Fibroblast of the aortic adventitia (primary cell): ENCODE results near the gene SNRNP27. TPM values are rescaled to one million over a fixed set of nuclear protein-coding genes. Genes with fewer than 3 reads are reported as not detected.

Experiments
- DNase-seq: peaks from one replicate; pipeline ENCODE4 v3.0.0-alpha.2; 2010; ENCODE audit warnings: low read depth
- H3K4me3 ChIP-seq: 2 replicates; pipeline ENCODE4 v1.5.1; 2011; ENCODE audit warnings: low read depth, mild to moderate bottlenecking, control low read depth, low read length, moderate library complexity
- total RNA-seq: library from RNA; depleted of rRNA; stranded (reverse); fragments of >200 nt; gene quantifications from 2 replicates; pipeline ENCODE4 v1.2.3, GENCODE V29; 2012; ENCODE audit warnings: low replicate concordance
- TF ChIP-seq, protein P1 (sequence below): IDR thresholded peaks from 2 replicates; pipeline ENCODE4 v1.5.1; 2011; ENCODE audit warnings: mild to moderate bottlenecking, low read length, control low read depth, inconsistent platforms; ENCODE audit not compliant: insufficient read depth

Gene SNRNP27
- total RNA-seq, 1 donor, result 49.4 TPM

- no peak overlapping the region for H3K4me3 ChIP-seq
Observed at GRCh38 chr2:69918401-69918800, 24.6 kb downstream of the SNRNP27 start.

DNA sequence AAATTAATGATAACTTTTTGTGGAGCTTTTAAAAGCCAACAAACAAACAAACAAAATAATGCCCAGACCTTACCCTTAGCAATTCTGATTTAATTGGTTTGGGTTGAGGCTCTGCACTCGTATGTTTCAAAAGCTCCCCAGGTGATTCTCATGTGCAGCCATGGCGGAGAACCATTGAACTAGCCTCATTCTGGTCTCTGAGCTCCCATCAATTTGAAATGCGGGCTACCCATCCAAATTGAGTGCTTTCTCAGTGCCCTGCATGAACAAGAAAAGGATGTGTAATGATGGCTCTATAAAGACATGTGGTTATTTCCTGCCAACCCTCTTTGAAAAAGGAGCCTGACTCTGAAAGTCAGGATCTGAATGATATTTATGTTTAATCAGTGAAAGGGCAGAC is 29.4 kb downstream of the SNRNP27 start:
- no peak overlapping the region for H3K4me3 ChIP-seq
- TF ChIP-seq, protein P1, sequence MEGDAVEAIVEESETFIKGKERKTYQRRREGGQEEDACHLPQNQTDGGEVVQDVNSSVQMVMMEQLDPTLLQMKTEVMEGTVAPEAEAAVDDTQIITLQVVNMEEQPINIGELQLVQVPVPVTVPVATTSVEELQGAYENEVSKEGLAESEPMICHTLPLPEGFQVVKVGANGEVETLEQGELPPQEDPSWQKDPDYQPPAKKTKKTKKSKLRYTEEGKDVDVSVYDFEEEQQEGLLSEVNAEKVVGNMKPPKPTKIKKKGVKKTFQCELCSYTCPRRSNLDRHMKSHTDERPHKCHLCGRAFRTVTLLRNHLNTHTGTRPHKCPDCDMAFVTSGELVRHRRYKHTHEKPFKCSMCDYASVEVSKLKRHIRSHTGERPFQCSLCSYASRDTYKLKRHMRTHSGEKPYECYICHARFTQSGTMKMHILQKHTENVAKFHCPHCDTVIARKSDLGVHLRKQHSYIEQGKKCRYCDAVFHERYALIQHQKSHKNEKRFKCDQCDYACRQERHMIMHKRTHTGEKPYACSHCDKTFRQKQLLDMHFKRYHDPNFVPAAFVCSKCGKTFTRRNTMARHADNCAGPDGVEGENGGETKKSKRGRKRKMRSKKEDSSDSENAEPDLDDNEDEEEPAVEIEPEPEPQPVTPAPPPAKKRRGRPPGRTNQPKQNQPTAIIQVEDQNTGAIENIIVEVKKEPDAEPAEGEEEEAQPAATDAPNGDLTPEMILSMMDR, result no peak

More at GRCh38 chr2:69918401-69918800, 24.6 kb downstream of the SNRNP27 start:
- DNase-seq, result no peak
- TF ChIP-seq, protein P1, result no peak

DNA sequence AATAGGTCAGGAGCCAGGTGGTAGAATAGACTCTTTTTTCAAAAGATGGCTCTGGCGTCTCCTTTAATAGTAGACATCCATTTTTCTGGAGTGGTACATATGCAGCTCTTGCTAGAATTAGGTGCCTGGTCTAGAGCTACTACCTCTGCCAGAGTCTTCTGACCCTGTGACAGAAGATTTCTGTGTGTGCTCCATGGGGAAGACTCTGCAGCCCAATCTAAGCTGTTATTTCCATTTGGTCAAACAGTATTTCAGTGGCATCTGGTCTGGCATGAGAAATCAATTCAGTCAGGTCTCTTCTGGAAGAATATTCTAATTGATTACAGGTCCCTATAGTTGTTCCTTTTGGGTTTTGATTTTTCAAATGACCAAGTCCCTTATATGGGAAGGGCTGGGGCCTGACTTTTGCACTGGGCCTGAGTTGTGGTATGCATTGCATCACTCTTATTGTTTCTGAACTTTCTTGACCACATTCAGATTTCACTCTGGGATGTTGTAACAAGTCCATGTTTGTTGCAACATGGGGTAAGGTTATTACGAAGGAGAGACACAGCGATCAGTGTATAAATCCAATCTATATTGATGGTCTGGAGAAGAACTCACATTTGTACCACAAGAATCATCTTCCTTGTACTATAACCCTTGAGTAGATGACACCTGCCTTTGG is 33.2 kb downstream of the SNRNP27 start:
- no peak overlapping the region for H3K4me3 ChIP-seq
- DNase-seq, result peak; percentile 85
- TF ChIP-seq, protein P1, result no peak

More for the DNA sequence above, 29.4 kb downstream of the SNRNP27 start:
- DNase-seq, result no peak

DNA sequence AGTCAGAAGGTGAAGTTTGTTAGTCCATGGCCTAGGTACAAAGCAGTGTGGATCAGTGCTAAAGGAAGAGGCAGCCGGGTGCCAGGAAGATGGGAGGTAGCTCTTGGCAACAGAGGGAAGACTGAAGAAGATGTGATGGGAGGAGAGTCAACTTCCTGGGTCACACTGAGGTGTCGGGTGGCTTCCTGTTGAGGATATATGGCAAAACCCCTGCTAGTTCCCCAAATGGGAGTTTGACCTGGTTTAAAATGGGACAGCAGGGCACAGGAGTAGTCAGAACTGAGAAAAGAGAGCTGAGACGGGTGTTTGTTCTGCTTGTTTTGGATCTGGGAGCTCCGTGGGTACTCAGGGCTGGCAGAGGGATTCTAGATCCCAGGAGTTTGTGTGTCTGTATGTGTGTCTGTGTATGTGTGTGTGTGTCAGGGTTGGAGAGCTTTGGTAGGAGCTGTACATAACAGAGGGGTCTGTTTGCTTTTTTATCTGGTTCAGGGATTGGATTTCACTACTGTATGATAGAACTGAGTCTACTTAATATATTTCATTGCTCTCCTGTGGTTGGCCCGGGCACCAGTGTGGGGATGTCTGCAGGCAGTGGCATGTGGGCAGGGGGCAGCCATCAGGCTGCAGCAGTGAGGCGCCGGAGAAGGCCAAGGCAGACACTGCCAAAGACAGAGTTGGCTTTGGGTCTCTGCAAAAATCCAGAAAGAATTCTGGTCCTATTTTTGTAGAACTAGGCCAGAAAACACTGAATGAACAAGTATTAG is 38.3 kb downstream of the SNRNP27 start:
- TF ChIP-seq, protein P1, result no peak
- DNase-seq, result no peak
- no peak overlapping the region for H3K4me3 ChIP-seq

DNA sequence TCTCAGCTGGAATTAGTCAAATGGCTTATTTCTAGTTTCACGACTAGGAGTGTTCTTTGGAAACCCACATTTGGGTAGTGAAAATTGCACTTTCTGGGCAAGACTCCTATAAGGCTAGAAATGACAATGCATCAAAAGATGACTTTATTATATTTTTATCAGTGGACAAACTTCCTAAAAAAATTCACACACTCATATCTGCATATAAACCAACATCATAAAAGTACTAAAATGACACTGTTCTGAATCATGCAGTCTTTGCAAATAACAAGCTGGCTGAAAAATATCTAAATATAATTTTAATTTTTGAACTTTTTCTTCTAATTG is 38.8 kb downstream of the SNRNP27 start:
- no peak overlapping the region for H3K4me3 ChIP-seq
- TF ChIP-seq, protein P1, result no peak
- DNase-seq, result no peak

GRCh38 chr2:69933254-69933828 is 39.6 kb downstream of the SNRNP27 start:
- TF ChIP-seq, protein P1, result no peak
- H3K4me3 ChIP-seq, result peak overlapping the region; percentile 39
- DNase-seq, result no peak
